Hepatocyte (in vitro differentiated cells): ENCODE data around the gene VAC14. TPM values are rescaled to one million over a fixed set of nuclear protein-coding genes. Genes with fewer than 3 reads are reported as not detected.

Source experiments
- DNase-seq: peaks from one replicate; pipeline ENCODE4 v3.0.0-alpha.2; 2016; ENCODE audit warnings: low spot score
- H2AFZ ChIP-seq: fragments of 200-600 bp; sonication (generic); 2 replicates; pipeline ENCODE4 v1.6.0; 2016; ENCODE audit warnings: antibody characterized with exemption, mild to moderate bottlenecking
- H3K27ac ChIP-seq: fragments of 200-600 bp; sonication (generic); 2 replicates; pipeline ENCODE4 v1.5.1; 2016; ENCODE audit warnings: mild to moderate bottlenecking
- H3K27me3 ChIP-seq: fragments of 200-600 bp; sonication (generic); 2 replicates; pipeline ENCODE4 v1.6.1; 2016
- H3K36me3 ChIP-seq: fragments of 200-600 bp; sonication (generic); replicated peaks from 2 replicates; pipeline ENCODE4 v1.5.1; 2016; ENCODE audit warnings: low read depth; ENCODE audit not compliant: insufficient read depth
- H3K4me1 ChIP-seq: fragments of 200-600 bp; sonication (generic); 2 replicates; pipeline ENCODE4 v1.5.1; 2016; ENCODE audit warnings: mild to moderate bottlenecking, moderate library complexity; ENCODE audit not compliant: insufficient read depth
- H3K4me2 ChIP-seq: fragments of 200-600 bp; sonication (generic); 2 replicates; pipeline ENCODE4 v1.6.0; 2016
- H3K4me3 ChIP-seq: fragments of 200-600 bp; sonication (generic); 2 replicates; pipeline ENCODE4 v1.5.1; 2016; ENCODE audit warnings: mild to moderate bottlenecking
- H3K79me2 ChIP-seq: fragments of 200-600 bp; sonication (generic); 2 replicates; pipeline ENCODE4 v1.6.0; 2017; ENCODE audit warnings: mild to moderate bottlenecking
- H3K9me2 ChIP-seq: fragments of 200-600 bp; sonication (generic); replicated peaks from 2 replicates; pipeline ENCODE4 v1.6.0; 2017; ENCODE audit warnings: mild to moderate bottlenecking; ENCODE audit not compliant: insufficient read depth
- H3K9me3 ChIP-seq: fragments of 200-600 bp; sonication (generic); 2 replicates; pipeline ENCODE4 v1.5.1; 2016; ENCODE audit warnings: low read depth, mild to moderate bottlenecking
- H4K20me1 ChIP-seq: fragments of 200-600 bp; sonication (generic); 2 replicates; pipeline ENCODE4 v1.6.0; 2016; ENCODE audit warnings: mild to moderate bottlenecking; ENCODE audit not compliant: insufficient read depth, poor library complexity, severe bottlenecking
- EZH2 ChIP-seq: fragments of 200-600 bp; sonication (generic); IDR thresholded peaks from 2 replicates; pipeline ENCODE4 v1.6.1; 2016; ENCODE audit warnings: antibody characterized with exemption, mild to moderate bottlenecking, borderline replicate concordance
- EZH2phosphoT487 ChIP-seq: fragments of 200-600 bp; sonication (generic); IDR thresholded peaks from one replicate; pipeline ENCODE4 v1.6.1; 2018; ENCODE audit warnings: antibody characterized with exemption, mild to moderate bottlenecking, low read depth, moderate library complexity; ENCODE audit not compliant: unreplicated experiment, severe bottlenecking
- WGBS: methylation state at CpG from one replicate; pipeline ENCODE4 v1.1.6; 2016; ENCODE audit warnings: low lambda C conversion rate; ENCODE audit errors: missing lambda C conversion rate; 5-methylcytosine and 5-hydroxymethylcytosine counted together
- polyA plus RNA-seq: library from polyadenylated mRNA; unstranded; fragments of >200 nt; fragmentation: Nextera tagmentation; extraction: Ambion mirVana; gene quantifications from 2 replicates; pipeline ENCODE4 v1.2.1, GENCODE V29; 2016
- total RNA-seq: library from RNA; depleted of rRNA; stranded (reverse); fragments of >200 nt; gene quantifications from 2 replicates; pipeline ENCODE4 v1.2.3, GENCODE V29; 2014
- TF ChIP-seq, protein P1 (sequence below): fragments of 200-600 bp; sonication (generic); IDR thresholded peaks from 2 replicates; pipeline ENCODE4 v1.5.1; 2016; ENCODE audit warnings: antibody characterized with exemption, mild to moderate bottlenecking; ENCODE audit not compliant: poor library complexity

VAC14 gene
- total and polyA plus RNA-seq, 2 experiments from 2014 or later: 35.8 to 49.4 TPM

- Histone ChIP-seq H3K4me2 (no peak overlapping the region), H3K9me2 (no peaks in the 10 kb centered on the region), H3K36me3 (no peaks in the 10 kb centered on the region), H4K20me1 (no peaks in the 10 kb centered on the region), H3K4me1 (peaks cover 7% of the 10 kb centered on the region), H3K79me2 (no peaks in the 10 kb centered on the region), H3K9me3 (no peaks in the 10 kb centered on the region), H3K27ac (no peak overlapping the region), H2AFZ (no peak overlapping the region), H3K4me3 (no peak overlapping the region), H3K27me3 (no peaks in the 10 kb centered on the region)
- TF ChIP-seq, protein P1, sequence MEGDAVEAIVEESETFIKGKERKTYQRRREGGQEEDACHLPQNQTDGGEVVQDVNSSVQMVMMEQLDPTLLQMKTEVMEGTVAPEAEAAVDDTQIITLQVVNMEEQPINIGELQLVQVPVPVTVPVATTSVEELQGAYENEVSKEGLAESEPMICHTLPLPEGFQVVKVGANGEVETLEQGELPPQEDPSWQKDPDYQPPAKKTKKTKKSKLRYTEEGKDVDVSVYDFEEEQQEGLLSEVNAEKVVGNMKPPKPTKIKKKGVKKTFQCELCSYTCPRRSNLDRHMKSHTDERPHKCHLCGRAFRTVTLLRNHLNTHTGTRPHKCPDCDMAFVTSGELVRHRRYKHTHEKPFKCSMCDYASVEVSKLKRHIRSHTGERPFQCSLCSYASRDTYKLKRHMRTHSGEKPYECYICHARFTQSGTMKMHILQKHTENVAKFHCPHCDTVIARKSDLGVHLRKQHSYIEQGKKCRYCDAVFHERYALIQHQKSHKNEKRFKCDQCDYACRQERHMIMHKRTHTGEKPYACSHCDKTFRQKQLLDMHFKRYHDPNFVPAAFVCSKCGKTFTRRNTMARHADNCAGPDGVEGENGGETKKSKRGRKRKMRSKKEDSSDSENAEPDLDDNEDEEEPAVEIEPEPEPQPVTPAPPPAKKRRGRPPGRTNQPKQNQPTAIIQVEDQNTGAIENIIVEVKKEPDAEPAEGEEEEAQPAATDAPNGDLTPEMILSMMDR: no peak
- no peak for TF ChIP-seq EZH2phosphoT487
- WGBS: 93% methylated on average over 12 of the region's 12 CpGs
- no peak for DNase-seq
These were observed 45.9 kb downstream of the VAC14 start for GRCh38 chr16:70754851-70755600.

- DNase-seq: no peak
- Histone ChIP-seq H3K79me2 (no peaks in the 10 kb centered on the region), H3K9me2 (no peaks in the 10 kb centered on the region), H3K4me3 (no peak overlapping the region), H4K20me1 (no peaks in the 10 kb centered on the region), H3K4me2 (no peak overlapping the region), H3K9me3 (no peaks in the 10 kb centered on the region), H3K27ac (no peak overlapping the region), H3K4me1 (peaks cover 8% of the 10 kb centered on the region), H2AFZ (no peak overlapping the region), H3K27me3 (no peaks in the 10 kb centered on the region), H3K36me3 (no peaks in the 10 kb centered on the region)
- 89% methylated on average over 11 of the region's 11 CpGs for WGBS
- no peak for TF ChIP-seq EZH2
- no peak for TF ChIP-seq EZH2phosphoT487
These were observed 46.6 kb downstream of the VAC14 start for GRCh38 chr16:70754371-70754770.

- 95% methylated on average over 8 of the region's 8 CpGs for WGBS
- no peak for TF ChIP-seq EZH2phosphoT487
- TF ChIP-seq EZH2: no peak
- TF ChIP-seq, protein P1: no peak
- Histone ChIP-seq H3K27ac (no peak overlapping the region), H3K36me3 (no peaks in the 10 kb centered on the region), H3K79me2 (no peaks in the 10 kb centered on the region), H3K9me3 (no peaks in the 10 kb centered on the region), H3K27me3 (no peaks in the 10 kb centered on the region), H3K9me2 (no peaks in the 10 kb centered on the region), H3K4me3 (no peak overlapping the region), H2AFZ (no peak overlapping the region), H3K4me1 (peaks cover 13% of the 10 kb centered on the region), H3K4me2 (no peak overlapping the region), H4K20me1 (no peaks in the 10 kb centered on the region)
- DNase-seq: no peak
These were observed 47.1 kb downstream of the VAC14 start for GRCh38 chr16:70753694-70754325.

DNA sequence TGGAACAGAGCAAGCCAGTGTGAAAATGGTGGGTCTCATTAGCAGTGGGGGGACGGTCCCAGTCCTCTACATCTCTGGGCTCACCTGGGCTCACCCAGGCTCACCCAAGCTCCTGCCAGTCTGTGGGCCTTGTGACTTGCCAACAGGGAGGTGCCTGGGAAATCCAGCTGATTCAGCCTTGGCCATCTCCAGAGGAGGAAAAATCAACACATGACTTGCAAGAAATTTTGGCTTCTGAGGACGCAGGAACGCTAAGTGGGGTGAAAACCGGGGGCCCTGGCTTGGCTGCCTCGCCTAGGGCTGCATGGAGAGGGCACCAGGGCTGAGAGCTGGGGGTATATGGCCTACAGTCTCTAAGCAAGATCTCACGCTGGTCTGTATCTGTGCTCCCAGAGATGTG, 47.7 kb downstream of the VAC14 start:
- Histone ChIP-seq H3K27me3 (no peaks in the 10 kb centered on the region), H4K20me1 (no peaks in the 10 kb centered on the region), H2AFZ (no peak overlapping the region), H3K9me3 (no peaks in the 10 kb centered on the region), H3K36me3 (no peaks in the 10 kb centered on the region), H3K27ac (no peak overlapping the region), H3K4me3 (no peak overlapping the region), H3K4me1 (peaks cover 17% of the 10 kb centered on the region), H3K9me2 (no peaks in the 10 kb centered on the region), H3K79me2 (no peaks in the 10 kb centered on the region), H3K4me2 (no peak overlapping the region)
- TF ChIP-seq EZH2phosphoT487 (no peak), EZH2 (no peak)
- TF ChIP-seq, protein P1: no peak
- 93% methylated on average over 6 of the region's 6 CpGs for WGBS
- DNase-seq: no peak
